ENCODE measurements around the gene IFI27L2. TPM values are rescaled to one million over a fixed set of nuclear protein-coding genes. Genes with fewer than 3 reads are reported as not detected.

The IFI27L2 gene
- total and polyA plus RNA-seq, 4 donors = 1.7 to 7.2 (median 6.1) TPM

GRCh38 chr14:94099006-94099405 lies 30.4 kb downstream of the IFI27L2 start:
- Histone ChIP-seq H3K27ac (ENCODE audit: low read depth in 1 of 2, low read length in 2 of 2) (no peak overlapping the region), H3K27me3 (ENCODE audit: control insufficient read depth in 4 of 4, insufficient read depth in 4 of 4, low read length in 3 of 4) (no peaks in the 10 kb centered on the region), H3K4me1 (ENCODE audit: control insufficient read depth in 4 of 4, insufficient read depth in 4 of 4, low read length in 3 of 4) (no peaks in the 10 kb centered on the region), H3K9ac (ENCODE audit: low read depth in 1 of 2, low read length in 2 of 2) (no peak overlapping the region), H3K4me3 (ENCODE audit: low read depth in 1 of 3, low read length in 3 of 3) (no peak overlapping the region), H3K9me3 (ENCODE audit: control insufficient read depth in 4 of 4, low read length in 3 of 4) (no peaks in the 10 kb centered on the region), H3K36me3 (ENCODE audit: control insufficient read depth in 4 of 4, insufficient read depth in 3 of 4, low read depth in 1 of 4, low read length in 3 of 4) (no peaks in the 10 kb centered on the region)
- TF ChIP-seq RAD21 (IDR thresholded peaks at IDR 0.05) (no peak), TAF1 (conservative IDR thresholded peaks at IDR 0.05) (no peak), YY1 (IDR thresholded peaks at IDR 0.05) (no peak), JUND (IDR thresholded peaks at IDR 0.05) (no peak), EGR1 (IDR thresholded peaks at IDR 0.05; ENCODE audit: low read depth in 2 of 2) (no peak)
- TF ChIP-seq, protein P1, sequence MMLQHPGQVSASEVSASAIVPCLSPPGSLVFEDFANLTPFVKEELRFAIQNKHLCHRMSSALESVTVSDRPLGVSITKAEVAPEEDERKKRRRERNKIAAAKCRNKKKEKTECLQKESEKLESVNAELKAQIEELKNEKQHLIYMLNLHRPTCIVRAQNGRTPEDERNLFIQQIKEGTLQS (IDR thresholded peaks at IDR 0.05) = no peak
- no peak for DNase-seq (ENCODE audit: low spot score)
- 67% methylated on average over 6 of the region's 6 CpGs for WGBS

DNA sequence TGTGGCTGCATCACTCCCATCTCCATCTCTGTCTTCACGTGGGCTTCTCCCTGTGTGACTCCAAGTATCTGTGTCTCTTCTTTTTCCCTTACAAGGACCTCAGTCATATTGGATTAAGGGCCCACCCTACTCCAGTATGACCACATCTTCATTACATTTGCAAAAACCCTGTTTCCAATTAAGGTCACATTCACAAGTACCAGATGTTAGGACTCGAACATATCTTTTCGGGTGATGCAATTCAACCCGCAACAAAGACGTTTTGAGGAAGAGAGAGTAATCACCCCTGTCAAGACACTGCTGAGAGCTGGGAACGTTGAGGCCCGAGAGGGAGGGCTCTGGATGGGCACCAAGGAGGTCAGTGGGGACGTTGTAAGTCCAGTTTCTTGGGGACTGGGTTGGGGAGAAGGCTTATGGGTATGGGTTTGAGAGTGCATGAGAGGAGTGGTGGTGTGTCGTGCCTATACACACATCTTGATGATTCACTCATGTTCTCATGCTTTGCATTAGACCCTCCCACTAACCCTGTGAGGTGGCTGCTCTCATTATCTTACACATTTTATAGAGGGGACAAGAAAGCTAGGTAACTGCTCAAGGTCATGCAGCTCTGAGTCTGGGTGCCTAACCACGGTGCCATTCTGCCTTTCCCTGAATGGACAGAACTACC lies 30.9 kb downstream of the IFI27L2 start:
- no peak overlapping the region for H3K27ac ChIP-seq (ENCODE audit: low read depth in 1 of 2, low read length in 2 of 2)
- no peaks in the 10 kb centered on the region for H3K4me1 ChIP-seq (ENCODE audit: control insufficient read depth in 4 of 4, insufficient read depth in 4 of 4, low read length in 3 of 4)
- H3K9ac ChIP-seq (ENCODE audit: low read depth in 1 of 2, low read length in 2 of 2) = no peak overlapping the region
- H3K27me3 ChIP-seq (ENCODE audit: control insufficient read depth in 4 of 4, insufficient read depth in 4 of 4, low read length in 3 of 4) = no peaks in the 10 kb centered on the region
- no peak overlapping the region for H3K4me3 ChIP-seq (ENCODE audit: low read depth in 1 of 3, low read length in 3 of 3)
- DNase-seq (ENCODE audit: low spot score) = no peak
- TF ChIP-seq EGR1 (IDR thresholded peaks at IDR 0.05; ENCODE audit: low read depth in 2 of 2) (no peak), HNF4G (IDR thresholded peaks at IDR 0.05) (no peak), RAD21 (IDR thresholded peaks at IDR 0.05) (no peak), NR2F2 (IDR thresholded peaks at IDR 0.05) (no peak), SP1 (IDR thresholded peaks at IDR 0.05) (no peak), YY1 (IDR thresholded peaks at IDR 0.05) (no peak), RXRA (IDR thresholded peaks at IDR 0.05) (no peak), REST (IDR thresholded peaks at IDR 0.05) (no peak), FOXA1 (IDR thresholded peaks at IDR 0.05) (no peak), JUND (IDR thresholded peaks at IDR 0.05) (no peak), HNF4A (conservative IDR thresholded peaks at IDR 0.05) (no peak), TAF1 (conservative IDR thresholded peaks at IDR 0.05) (no peak), GABPA (IDR thresholded peaks at IDR 0.05 in 1 of 2, conservative IDR thresholded peaks at IDR 0.05 in 1 of 2) (no peak)
- TF ChIP-seq, protein P2, sequence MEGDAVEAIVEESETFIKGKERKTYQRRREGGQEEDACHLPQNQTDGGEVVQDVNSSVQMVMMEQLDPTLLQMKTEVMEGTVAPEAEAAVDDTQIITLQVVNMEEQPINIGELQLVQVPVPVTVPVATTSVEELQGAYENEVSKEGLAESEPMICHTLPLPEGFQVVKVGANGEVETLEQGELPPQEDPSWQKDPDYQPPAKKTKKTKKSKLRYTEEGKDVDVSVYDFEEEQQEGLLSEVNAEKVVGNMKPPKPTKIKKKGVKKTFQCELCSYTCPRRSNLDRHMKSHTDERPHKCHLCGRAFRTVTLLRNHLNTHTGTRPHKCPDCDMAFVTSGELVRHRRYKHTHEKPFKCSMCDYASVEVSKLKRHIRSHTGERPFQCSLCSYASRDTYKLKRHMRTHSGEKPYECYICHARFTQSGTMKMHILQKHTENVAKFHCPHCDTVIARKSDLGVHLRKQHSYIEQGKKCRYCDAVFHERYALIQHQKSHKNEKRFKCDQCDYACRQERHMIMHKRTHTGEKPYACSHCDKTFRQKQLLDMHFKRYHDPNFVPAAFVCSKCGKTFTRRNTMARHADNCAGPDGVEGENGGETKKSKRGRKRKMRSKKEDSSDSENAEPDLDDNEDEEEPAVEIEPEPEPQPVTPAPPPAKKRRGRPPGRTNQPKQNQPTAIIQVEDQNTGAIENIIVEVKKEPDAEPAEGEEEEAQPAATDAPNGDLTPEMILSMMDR (IDR thresholded peaks at IDR 0.05; ENCODE audit: low read depth, low read length, missing input control) = no peak
- TF ChIP-seq, protein P3, sequence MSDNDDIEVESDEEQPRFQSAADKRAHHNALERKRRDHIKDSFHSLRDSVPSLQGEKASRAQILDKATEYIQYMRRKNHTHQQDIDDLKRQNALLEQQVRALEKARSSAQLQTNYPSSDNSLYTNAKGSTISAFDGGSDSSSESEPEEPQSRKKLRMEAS (IDR thresholded peaks at IDR 0.05) = no peak
- TF ChIP-seq, protein P1 (IDR thresholded peaks at IDR 0.05) = no peak
- whole genome bisulfite sequencing = 71% methylated on average over 10 of the region's 10 CpGs
- no peaks in the 10 kb centered on the region for H3K9me3 ChIP-seq (ENCODE audit: control insufficient read depth in 4 of 4, low read length in 3 of 4)
- no peaks in the 10 kb centered on the region for H3K36me3 ChIP-seq (ENCODE audit: control insufficient read depth in 4 of 4, insufficient read depth in 3 of 4, low read depth in 1 of 4, low read length in 3 of 4)
